Kidney (tissue), 14 donors: ENCODE measurements around the gene CST8. TPM values are rescaled to one million over a fixed set of nuclear protein-coding genes. Genes with fewer than 3 reads are reported as not detected.

Source experiments
- DNase-seq, 5 donors: peaks; one replicate each; pipeline ENCODE4 v3.0.0-alpha.2; 2013 to 2020
- FAIRE-seq: peaks from 2 replicates; lab custom pipeline; 2012; peaks lifted over from hg19 to GRCh38; lab: Jason Lieb, UNC
- H3K27ac ChIP-seq, 2 donors: one replicate each; pipeline ENCODE4 v1.7.0; 2013; ENCODE audit warnings: low read depth in 2 of 2, low read length in 2 of 2, inconsistent platforms in 1 of 2
- H3K27me3 ChIP-seq: one replicate; pipeline ENCODE4 v1.7.1; 2013; ENCODE audit warnings: low read length, inconsistent platforms; ENCODE audit not compliant: control insufficient read depth, insufficient read depth
- H3K36me3 ChIP-seq, 3 donors: one replicate each; pipeline versions ENCODE4 v1.7.0 to v1.7.1; 2013; ENCODE audit warnings: low read length in 3 of 3, control low read depth in 1 of 3, inconsistent platforms in 1 of 3; ENCODE audit not compliant: insufficient read depth in 3 of 3, control insufficient read depth in 2 of 3
- H3K4me1 ChIP-seq, 3 donors: one replicate each; pipeline versions ENCODE4 v1.7.0 to v1.7.1; 2013; ENCODE audit warnings: low read length in 3 of 3, inconsistent platforms in 1 of 3, low read depth in 1 of 3; ENCODE audit not compliant: control insufficient read depth in 2 of 3, insufficient read depth in 2 of 3
- H3K4me3 ChIP-seq, 3 donors: one replicate each; pipeline versions ENCODE4 v1.7.0 to v1.8.1; 2013; ENCODE audit warnings: low read length in 3 of 3, control low read depth in 1 of 3, inconsistent platforms in 1 of 3
- H3K9ac ChIP-seq, 3 donors: one replicate each; pipeline versions ENCODE4 v1.7.0 to v1.7.1; 2013; ENCODE audit warnings: low read length in 3 of 3, control low read depth in 1 of 3, inconsistent platforms in 1 of 3
- H3K9me3 ChIP-seq, 3 donors: one replicate each; pipeline versions ENCODE4 v1.7.0 to v1.7.1; 2013; ENCODE audit warnings: low read length in 3 of 3, control low read depth in 1 of 3, inconsistent platforms in 1 of 3; ENCODE audit not compliant: control insufficient read depth in 2 of 3, insufficient read depth in 1 of 3
- CTCF ChIP-seq: IDR thresholded peaks from 3 replicates; pipeline ENCODE4 v1.5.1; 2012; ENCODE audit warnings: mild to moderate bottlenecking, moderate library complexity, borderline replicate concordance; ENCODE audit not compliant: insufficient read depth; ENCODE audit errors: extremely low read depth
- intact Hi-C: fragments of 100-400 bp; cut with DNase I; formaldehyde crosslinking; loops from one replicate; pipeline ENCODE4 v1.11.1; 2022
- polyA plus RNA-seq: library from polyadenylated mRNA; stranded (reverse); fragments of 350-450 nt; fragmentation: Illumina TruSeq; extraction: RNeasy Lipid Tissue Mini Kit (QIAGEN cat#74804); gene quantifications from one replicate; pipeline ENCODE4 v1.2.3, GENCODE V29; 2014; ENCODE audit warnings: low read depth, low replicate concordance; ENCODE audit not compliant: insufficient read depth
- total RNA-seq: library from RNA; stranded (reverse); fragmentation: NEBNext Ultra II Directional; extraction: Animal tissue kit (Norgen Biotek cat#: 25700); gene quantifications from one replicate; pipeline ENCODE4 v1.2.1, GENCODE V29; 2021
- donor health status: control.
- donor health status: control.
- donor health status: control.
- donor health status: control.
- donor health status: control.
- donor health status: DM: yes; HTN: yes; CAD: no.
- donor health status: Normal renal cell carcinoma (clear cell type).

The CST8 gene
- total and polyA plus RNA-seq, 2 donors from 2014 or later = not detected

DNA sequence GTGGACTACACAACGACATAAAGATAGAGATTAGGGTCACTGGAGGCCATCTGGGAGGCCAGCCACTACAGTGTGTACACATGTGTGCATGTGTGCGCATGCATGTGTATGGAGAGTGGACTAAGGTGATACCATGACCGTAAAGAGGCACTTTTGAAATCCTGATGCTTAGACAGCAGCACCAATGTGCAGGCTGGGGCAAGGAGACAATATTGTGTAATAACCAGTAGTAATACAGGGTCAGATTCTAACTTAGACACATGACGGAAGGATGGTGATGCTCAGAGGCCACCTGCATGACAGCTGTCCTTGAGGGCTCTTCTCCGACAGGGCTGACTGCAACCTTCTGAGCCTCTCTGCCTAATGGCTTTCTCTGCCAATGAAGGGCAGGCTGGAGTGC, 51.9 kb downstream of the CST8 start:
- H3K4me1 ChIP-seq = no peaks in the 10 kb centered on the region
- no peak overlapping the region for H3K27ac ChIP-seq
- H3K27me3 ChIP-seq = no peaks in the 10 kb centered on the region
- FAIRE-seq (no peak), DNase-seq (no peak)
- H3K9ac ChIP-seq = no peak overlapping the region
- H3K4me3 ChIP-seq = no peak overlapping the region
- intact Hi-C loops = no loop called here
- no peaks in the 10 kb centered on the region for H3K9me3 ChIP-seq
- no peak for TF ChIP-seq CTCF
- H3K36me3 ChIP-seq = no peaks in the 10 kb centered on the region

DNA sequence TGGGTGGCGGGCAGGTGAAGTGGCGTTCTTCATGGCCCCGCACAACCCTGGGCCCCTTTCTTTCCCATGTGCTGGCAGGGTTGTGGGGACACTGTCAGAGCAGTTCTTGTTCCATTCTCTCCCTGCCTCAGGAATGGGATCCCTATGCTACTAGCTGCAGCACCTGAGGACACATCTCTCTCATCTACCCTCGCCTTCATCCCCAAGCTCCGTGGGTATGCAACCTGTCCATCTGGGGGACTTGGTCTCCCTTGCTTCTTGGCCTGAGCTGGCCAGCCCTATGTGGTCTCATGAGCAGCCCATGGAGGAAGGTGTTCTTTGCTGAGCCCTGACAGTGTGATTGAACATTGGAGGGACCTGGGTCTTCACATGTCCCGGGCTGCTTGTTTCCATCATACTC, 53.2 kb downstream of the CST8 start:
- Histone ChIP-seq H3K4me3 (no peak overlapping the region), H3K27ac (no peak overlapping the region), H3K9me3 (no peaks in the 10 kb centered on the region), H3K27me3 (no peaks in the 10 kb centered on the region), H3K36me3 (no peaks in the 10 kb centered on the region), H3K9ac (no peak overlapping the region), H3K4me1 (no peaks in the 10 kb centered on the region)
- FAIRE-seq (no peak), DNase-seq (no peak)
- TF ChIP-seq CTCF = no peak
- intact Hi-C loops = no loop called here

Other genes starting within 250 kb of the CST8 start
- gene NXT1, start 140.3 kb upstream of the CST8 start, total RNA-seq = 17.6 TPM
- gene NXT1, start 140.3 kb upstream of the CST8 start, polyA plus RNA-seq = 21.4 TPM
- gene GZF1, start 128.9 kb upstream of the CST8 start, total RNA-seq = 14.1 TPM
- gene GZF1, start 128.9 kb upstream of the CST8 start, polyA plus RNA-seq = 7.7 TPM
- 9.6 TPM for gene NAPB, start 69.6 kb upstream of the CST8 start, total RNA-seq
- 5.3 TPM for gene NAPB, start 69.6 kb upstream of the CST8 start, polyA plus RNA-seq
- not detected for gene CSTL1, start 51.4 kb upstream of the CST8 start, total RNA-seq
- not detected for gene CSTL1, start 51.4 kb upstream of the CST8 start, polyA plus RNA-seq
- gene CST11, start 38.2 kb upstream of the CST8 start, total RNA-seq = not detected
- not detected for gene CST11, start 38.2 kb upstream of the CST8 start, polyA plus RNA-seq
- gene CST9L, start 77.4 kb downstream of the CST8 start, total RNA-seq = not detected
- gene CST9L, start 77.4 kb downstream of the CST8 start, polyA plus RNA-seq = not detected
- gene CST9, start 114.8 kb downstream of the CST8 start, total RNA-seq = not detected
- gene CST9, start 114.8 kb downstream of the CST8 start, polyA plus RNA-seq = not detected
- gene CST3, start 146.8 kb downstream of the CST8 start, total RNA-seq = 852 TPM
- gene CST3, start 146.8 kb downstream of the CST8 start, polyA plus RNA-seq = 942 TPM
- not detected for gene CST4, start 197.9 kb downstream of the CST8 start, total RNA-seq
- gene CST4, start 197.9 kb downstream of the CST8 start, polyA plus RNA-seq = not detected